K562 (cell line): ENCODE data around the gene CHSY3. TPM values are rescaled to one million over a fixed set of nuclear protein-coding genes. Genes with fewer than 3 reads are reported as not detected.

Experiments
- ATAC-seq: fragments of 200-7000 bp; cut with Tn5 transposase; 3 replicates; pipeline ENCODE4 v1.9.1; 2020; ENCODE audit warnings: moderate library complexity
- BruUV-seq: library from RNA; stranded (reverse); fragments of 400-500 nt; replicated peaks from 2 replicates; lab custom pipeline; 2021; lab: Mats Ljungman, UMichigan
- CTCF ChIA-PET: fragments of 300-600 bp; formaldehyde crosslinking; extraction: SDS; loops from one replicate; lab custom pipeline; 2021; ENCODE audit warnings: low intra/inter-chr PET ratio; lab: Yijun Ruan, JAX
- POLR2A ChIA-PET: fragments of 300-600, 350-650 bp; sonication (Branson Sonifier 250); formaldehyde crosslinking; extraction: SDS; loops from one replicate; lab custom pipeline; 2021; ENCODE audit warnings: antibody characterized with exemption, inconsistent platforms; lab: Yijun Ruan, JAX
- DNase-seq, 4 experiments: peaks; one replicate each; pipeline versions ENCODE4 v3.0.0 to v3.0.0-alpha.2; 2011 to 2018; ENCODE audit warnings: low spot score in 3 of 4, mixed read lengths in 3 of 4; ENCODE audit errors: extremely low read depth in 1 of 4
- FAIRE-seq: peaks from 2 replicates; lab custom pipeline; 2011; peaks lifted over from hg19 to GRCh38; lab: Jason Lieb, UNC
- H2AFZ ChIP-seq: 2 replicates; pipeline ENCODE4 v1.6.0; 2011; ENCODE audit warnings: low read depth, low read length, control low read depth, inconsistent platforms
- H3K27ac ChIP-seq: fragments of 200-600 bp; 3 replicates; pipeline ENCODE4 v1.8.0; 2011; ENCODE audit warnings: low read depth, mild to moderate bottlenecking, control low read depth, inconsistent platforms, low read length, moderate library complexity, mixed read lengths; ENCODE audit errors: extremely low read depth
- H3K27me3 ChIP-seq, 2 experiments: fragments of 300-600 bp in 1 of 2; 2 replicates in 1 of 2; 3 replicates in 1 of 2; pipeline versions ENCODE4 v1.6.0 to v1.8.0; 2011; ENCODE audit warnings: inconsistent platforms in 2 of 2, low read length in 2 of 2, mild to moderate bottlenecking in 1 of 2, mixed read lengths in 1 of 2, moderate library complexity in 1 of 2; ENCODE audit not compliant: control insufficient read depth in 2 of 2, insufficient read depth in 2 of 2
- H3K36me3 ChIP-seq: fragments of 300-600 bp; 3 replicates; pipeline ENCODE4 v1.8.0; 2011; ENCODE audit warnings: mild to moderate bottlenecking, low read length, inconsistent platforms; ENCODE audit not compliant: control insufficient read depth, insufficient read depth
- H3K4me1 ChIP-seq, 2 experiments: fragments of 200-600 bp in 1 of 2; replicated peaks in 1 of 2; 2 replicates in 1 of 2; 3 replicates in 1 of 2; pipeline versions ENCODE4 v1.5.1 to v1.8.0; 2011; ENCODE audit warnings: inconsistent platforms in 2 of 2, low read length in 2 of 2, mild to moderate bottlenecking in 1 of 2, mixed read lengths in 1 of 2, moderate library complexity in 1 of 2; ENCODE audit not compliant: control insufficient read depth in 2 of 2, insufficient read depth in 2 of 2
- H3K4me2 ChIP-seq: 2 replicates; pipeline ENCODE4 v1.6.1; 2011; ENCODE audit warnings: low read length, control low read depth, inconsistent platforms, mixed read lengths; ENCODE audit not compliant: insufficient read depth
- H3K4me3 ChIP-seq: fragments of 200-600 bp; sonication (generic), shearing (Covaris generic); 2 replicates; pipeline ENCODE4 v1.5.1; 2016; ENCODE audit warnings: control low read depth, inconsistent platforms
- H3K79me2 ChIP-seq: fragments of 200-600 bp; 3 replicates; pipeline ENCODE4 v1.8.0; 2011; ENCODE audit warnings: low read length, inconsistent platforms; ENCODE audit not compliant: control insufficient read depth, insufficient read depth
- H3K9ac ChIP-seq, 2 experiments: 2 replicates each; pipeline versions ENCODE4 v1.6.0 to v1.6.1; 2011; ENCODE audit warnings: low read depth in 2 of 2, low read length in 2 of 2, control low read depth in 1 of 2, inconsistent platforms in 1 of 2, mild to moderate bottlenecking in 1 of 2, mixed read lengths in 1 of 2; ENCODE audit not compliant: insufficient read depth in 1 of 2
- H3K9me1 ChIP-seq: one replicate; pipeline ENCODE4 v1.6.0; 2011; ENCODE audit warnings: inconsistent platforms, mild to moderate bottlenecking, low read length, moderate library complexity; ENCODE audit not compliant: control insufficient read depth, insufficient read depth
- H3K9me3 ChIP-seq: replicated peaks from 2 replicates; pipeline ENCODE4 v1.5.1; 2011; ENCODE audit warnings: low read depth, low read length, inconsistent platforms; ENCODE audit not compliant: control insufficient read depth, insufficient read depth
- H4K20me1 ChIP-seq: replicated peaks from 2 replicates; pipeline ENCODE4 v1.6.1; 2011; ENCODE audit warnings: low read length, inconsistent platforms, mixed read lengths; ENCODE audit not compliant: control insufficient read depth, insufficient read depth
- GABPB1 ChIP-seq: sonication (generic); formaldehyde crosslinking; IDR thresholded peaks from 2 replicates; pipeline ENCODE4 v1.8.0; 2022; ENCODE audit warnings: mild to moderate bottlenecking, missing genetic modification reagents
- MCM7 ChIP-seq, 2 experiments: fragments of 450-650 bp; IDR thresholded peaks; 2 replicates each; pipeline ENCODE4 v1.6.1; 2016 to 2018
- MYC ChIP-seq, 2 experiments: fragments of 250-450 bp in 1 of 2; sonication (Bioruptor Pico) in 1 of 2; IDR thresholded peaks; 2 replicates each; pipeline versions ENCODE4 v1.5.1 to v1.6.1; 2012 to 2021; ENCODE audit warnings: low read depth in 2 of 2, borderline replicate concordance in 1 of 2, improper control_type of control experiment in 1 of 2, low read length in 1 of 2, mild to moderate bottlenecking in 1 of 2, moderate library complexity in 1 of 2
- SMARCC2 ChIP-seq: fragments of 450-650 bp; IDR thresholded peaks from 2 replicates; pipeline ENCODE4 v1.6.1; 2017; ENCODE audit warnings: antibody characterized with exemption, moderate library complexity, mild to moderate bottlenecking, low read depth
- TEAD1 ChIP-seq, 2 experiments: fragments of 450-650 bp in 1 of 2; sonication (generic) in 1 of 2; formaldehyde crosslinking; IDR thresholded peaks; 2 replicates each; pipeline versions ENCODE4 v1.4.0 to v1.8.0; 2020 to 2022; ENCODE audit warnings: mild to moderate bottlenecking in 2 of 2, missing genetic modification reagents in 1 of 2
- THRAP3 ChIP-seq: fragments of 450-650 bp; IDR thresholded peaks from 2 replicates; pipeline ENCODE4 v1.6.1; 2016; ENCODE audit warnings: mild to moderate bottlenecking, inconsistent platforms, borderline replicate concordance
- XRCC3 ChIP-seq: fragments of 450-650 bp; IDR thresholded peaks from 2 replicates; pipeline ENCODE4 v1.6.1; 2017; ENCODE audit warnings: mild to moderate bottlenecking, moderate library complexity
- ZNF699 ChIP-seq: fragments of 250-450 bp; sonication (Bioruptor Pico); IDR thresholded peaks from 2 replicates; pipeline ENCODE4 v1.8.0; 2021; ENCODE audit warnings: mild to moderate bottlenecking, moderate library complexity; ENCODE audit not compliant: insufficient replicate concordance
- ZNF785 ChIP-seq: fragments of 250-450 bp; sonication (Bioruptor Pico); IDR thresholded peaks from 2 replicates; pipeline ENCODE4 v1.4.0; 2020; ENCODE audit warnings: mild to moderate bottlenecking
- WGBS: fragments of 100-300 bp; shearing (Covaris generic); methylation state at CpG from one replicate; pipeline ENCODE4 v1.1.6; 2016; ENCODE audit warnings: low coverage, mixed read lengths; ENCODE audit not compliant: insufficient coverage; ENCODE audit errors: missing lambda C conversion rate; 5-methylcytosine and 5-hydroxymethylcytosine counted together
- in situ Hi-C: fragments of 300-500 bp; cut with MboI; formaldehyde crosslinking; loops from 4 replicates; pipeline ENCODE4 v1.15.0; 2018; ENCODE audit warnings: inconsistent platforms, mixed read lengths
- intact Hi-C: fragments of 100-400 bp; cut with micrococcal nuclease; formaldehyde crosslinking; loops from 2 replicates; pipeline ENCODE4 v1.14.2; 2022
- polyA plus RNA-seq, 8 experiments: library from polyadenylated mRNA; depleted of rRNA in 4 of 8; stranded (reverse) in 5 of 8; unstranded in 3 of 8; fragments of >200 nt; fragmentation: Nextera tagmentation in 2 of 8; fragmentation: Illumina TruSeq in 1 of 8; extraction: Ambion mirVana in 2 of 8; extraction: Trizol in 1 of 8; gene quantifications; 2 replicates each; pipeline versions ENCODE4 v1.2.1 to v1.2.3, GENCODE V29; 2011 to 2014; ENCODE audit warnings: inconsistent platforms in 1 of 8, missing spikeins in 1 of 8
- total RNA-seq, 7 experiments: library from RNA; depleted of rRNA in 6 of 7; stranded (reverse); fragments of >200 nt in 6 of 7; fragmentation: Illumina TruSeq in 2 of 7; extraction: Trizol in 2 of 7; gene quantifications; 2 replicates each; pipeline versions ENCODE4 v1.2.1 to v1.2.3, GENCODE V29; 2011 to 2021; ENCODE audit warnings: low replicate concordance in 1 of 7
- TF ChIP-seq, protein P1 (sequence below): fragments of 250-450 bp; sonication (Bioruptor Pico); IDR thresholded peaks from 2 replicates; pipeline ENCODE4 v1.4.0; 2020; ENCODE audit warnings: borderline replicate concordance
- TF ChIP-seq, protein P2 (sequence below): sonication (generic); formaldehyde crosslinking; IDR thresholded peaks from 2 replicates; pipeline ENCODE4 v1.8.0; 2022; ENCODE audit warnings: mild to moderate bottlenecking, missing genetic modification reagents

CHSY3 gene
- total and polyA plus RNA-seq, 9 of the 15 experiments (the other 6 are each of a cell fraction or from before 2014, with no cell fraction given): 0.04 TPM; not detected in 8

DNA sequence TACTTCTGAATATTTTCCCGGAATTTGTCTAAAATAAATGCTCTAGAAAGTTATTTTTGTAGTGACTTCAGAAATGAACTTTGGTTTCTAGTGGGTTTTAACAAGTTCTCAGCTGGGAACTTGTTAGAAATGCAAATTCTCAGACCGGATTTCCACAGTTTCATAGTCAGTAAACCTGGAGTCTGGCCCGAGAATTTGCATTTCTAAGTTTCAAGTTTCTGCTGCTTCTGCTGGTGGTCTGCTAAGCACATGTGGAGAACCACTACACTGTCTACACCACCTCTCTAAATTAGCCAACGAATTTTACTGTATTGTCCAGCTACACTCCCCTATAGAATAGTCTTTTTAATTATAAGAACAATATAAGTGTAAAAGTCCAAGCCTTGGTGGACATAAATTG, 208.0 kb downstream of the CHSY3 start (continued):
- no peak for TF ChIP-seq SMARCC2
- TF ChIP-seq XRCC3: no peak
- no peak for TF ChIP-seq THRAP3
- no peak for TF ChIP-seq MYC (IDR thresholded peaks at IDR 0.05; ENCODE audit: low read depth, low read length)
- TF ChIP-seq MYC (CRISPR knock-in tag; IDR thresholded peaks at IDR 0.05; ENCODE audit: borderline replicate concordance, low read depth): no peak

DNA sequence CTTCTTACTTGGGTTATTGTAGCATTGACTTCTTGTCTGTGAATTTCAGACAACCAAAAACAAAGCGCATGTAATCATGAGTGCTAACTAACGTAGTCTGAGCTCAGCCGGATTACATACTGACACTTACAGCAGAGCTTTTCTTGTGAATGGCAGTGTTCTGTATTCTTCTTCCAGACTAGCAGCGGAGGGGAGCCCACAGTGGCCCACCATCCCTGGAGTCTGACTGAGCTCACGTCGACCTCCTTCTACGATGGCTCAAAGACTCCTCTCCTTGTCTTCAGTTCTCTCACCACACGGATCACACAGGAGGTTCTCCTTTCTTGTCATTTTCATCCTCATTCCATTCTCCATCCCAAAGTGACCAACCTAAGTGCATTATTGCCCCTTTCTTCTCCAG, 211.4 kb downstream of the CHSY3 start:
- in situ Hi-C loops: no loop called here
- H3K4me1 ChIP-seq: no peaks in the 10 kb centered on the region
- FAIRE-seq: no peak
- H3K79me2 ChIP-seq: no peaks in the 10 kb centered on the region
- H3K4me2 ChIP-seq: no peak overlapping the region
- no peak for ATAC-seq
- ChIA-PET POLR2A (no interaction called here), CTCF (no interaction called here)
- H3K9me1 ChIP-seq: no peaks in the 10 kb centered on the region
- H4K20me1 ChIP-seq: no peaks in the 10 kb centered on the region
- H2AFZ ChIP-seq: no peak overlapping the region
- 0% methylated on average over 8 of the region's 8 CpGs for WGBS
- no peak overlapping the region for H3K9ac ChIP-seq
- no peak for DNase-seq
- no peaks in the 10 kb centered on the region for H3K36me3 ChIP-seq
- H3K27me3 ChIP-seq: no peaks in the 10 kb centered on the region
- TF ChIP-seq MCM7 (IDR thresholded peaks at IDR 0.05) (no peak), GABPB1 (CRISPR knock-in tag) (no peak), ZNF699 (CRISPR knock-in tag) (no peak), TEAD1 (CRISPR knock-in tag; IDR thresholded peaks at IDR 0.05) (no peak), ZNF785 (CRISPR knock-in tag) (no peak)
- TF ChIP-seq, protein P1, sequence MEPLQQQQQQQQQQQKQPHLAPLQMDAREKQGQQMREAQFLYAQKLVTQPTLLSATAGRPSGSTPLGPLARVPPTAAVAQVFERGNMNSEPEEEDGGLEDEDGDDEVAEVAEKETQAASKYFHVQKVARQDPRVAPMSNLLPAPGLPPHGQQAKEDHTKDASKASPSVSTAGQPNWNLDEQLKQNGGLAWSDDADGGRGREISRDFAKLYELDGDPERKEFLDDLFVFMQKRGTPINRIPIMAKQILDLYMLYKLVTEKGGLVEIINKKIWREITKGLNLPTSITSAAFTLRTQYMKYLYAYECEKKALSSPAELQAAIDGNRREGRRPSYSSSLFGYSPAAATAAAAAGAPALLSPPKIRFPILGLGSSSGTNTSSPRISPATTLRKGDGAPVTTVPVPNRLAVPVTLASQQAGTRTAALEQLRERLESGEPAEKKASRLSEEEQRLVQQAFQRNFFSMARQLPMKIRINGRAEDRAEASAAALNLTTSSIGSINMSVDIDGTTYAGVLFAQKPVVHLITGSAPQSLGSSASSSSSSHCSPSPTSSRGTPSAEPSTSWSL (CRISPR knock-in tag): no peak
- TF ChIP-seq, protein P2, sequence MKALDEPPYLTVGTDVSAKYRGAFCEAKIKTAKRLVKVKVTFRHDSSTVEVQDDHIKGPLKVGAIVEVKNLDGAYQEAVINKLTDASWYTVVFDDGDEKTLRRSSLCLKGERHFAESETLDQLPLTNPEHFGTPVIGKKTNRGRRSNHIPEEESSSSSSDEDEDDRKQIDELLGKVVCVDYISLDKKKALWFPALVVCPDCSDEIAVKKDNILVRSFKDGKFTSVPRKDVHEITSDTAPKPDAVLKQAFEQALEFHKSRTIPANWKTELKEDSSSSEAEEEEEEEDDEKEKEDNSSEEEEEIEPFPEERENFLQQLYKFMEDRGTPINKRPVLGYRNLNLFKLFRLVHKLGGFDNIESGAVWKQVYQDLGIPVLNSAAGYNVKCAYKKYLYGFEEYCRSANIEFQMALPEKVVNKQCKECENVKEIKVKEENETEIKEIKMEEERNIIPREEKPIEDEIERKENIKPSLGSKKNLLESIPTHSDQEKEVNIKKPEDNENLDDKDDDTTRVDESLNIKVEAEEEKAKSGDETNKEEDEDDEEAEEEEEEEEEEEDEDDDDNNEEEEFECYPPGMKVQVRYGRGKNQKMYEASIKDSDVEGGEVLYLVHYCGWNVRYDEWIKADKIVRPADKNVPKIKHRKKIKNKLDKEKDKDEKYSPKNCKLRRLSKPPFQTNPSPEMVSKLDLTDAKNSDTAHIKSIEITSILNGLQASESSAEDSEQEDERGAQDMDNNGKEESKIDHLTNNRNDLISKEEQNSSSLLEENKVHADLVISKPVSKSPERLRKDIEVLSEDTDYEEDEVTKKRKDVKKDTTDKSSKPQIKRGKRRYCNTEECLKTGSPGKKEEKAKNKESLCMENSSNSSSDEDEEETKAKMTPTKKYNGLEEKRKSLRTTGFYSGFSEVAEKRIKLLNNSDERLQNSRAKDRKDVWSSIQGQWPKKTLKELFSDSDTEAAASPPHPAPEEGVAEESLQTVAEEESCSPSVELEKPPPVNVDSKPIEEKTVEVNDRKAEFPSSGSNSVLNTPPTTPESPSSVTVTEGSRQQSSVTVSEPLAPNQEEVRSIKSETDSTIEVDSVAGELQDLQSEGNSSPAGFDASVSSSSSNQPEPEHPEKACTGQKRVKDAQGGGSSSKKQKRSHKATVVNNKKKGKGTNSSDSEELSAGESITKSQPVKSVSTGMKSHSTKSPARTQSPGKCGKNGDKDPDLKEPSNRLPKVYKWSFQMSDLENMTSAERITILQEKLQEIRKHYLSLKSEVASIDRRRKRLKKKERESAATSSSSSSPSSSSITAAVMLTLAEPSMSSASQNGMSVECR: no peak
- TF ChIP-seq, all 486 proteins: peak for 0
- Histone ChIP-seq H3K27ac (no peak overlapping the region), H3K4me3 (no peak overlapping the region), H3K9me3 (no peaks in the 10 kb centered on the region)
- no TSS peak for BruUV-seq
- intact Hi-C loops: loop anchor here (10.0 kb wide), 1 partner anchor 999 kb away; no protein-coding TSS in a partner anchor
